Neural cell (in vitro differentiated cells): ENCODE data around the gene ZNF521. TPM values are rescaled to one million over a fixed set of nuclear protein-coding genes. Genes with fewer than 3 reads are reported as not detected.

ENCODE experiments used
- H2AFZ ChIP-seq: fragments of 200-600, 300-800 bp; sonication (generic), shearing (Covaris generic); 2 replicates; pipeline ENCODE4 v1.6.0; 2014; ENCODE audit warnings: low read depth, mild to moderate bottlenecking, antibody characterized with exemption, low read length, moderate library complexity
- H3F3A ChIP-seq: fragments of 200-600 bp; shearing (Covaris generic); 2 replicates; pipeline ENCODE4 v1.6.1; 2016; ENCODE audit warnings: mild to moderate bottlenecking, moderate library complexity, mixed read lengths, antibody characterized with exemption, low read length; ENCODE audit not compliant: insufficient read depth, poor library complexity, severe bottlenecking
- H3K27ac ChIP-seq: fragments of 200-600, 300-800 bp; sonication (generic), shearing (Covaris generic); 2 replicates; pipeline ENCODE4 v1.5.1; 2014; ENCODE audit warnings: mild to moderate bottlenecking, low read length, moderate library complexity
- H3K27me3 ChIP-seq: fragments of 300-800, 200-600 bp; sonication (generic), shearing (Covaris generic); 2 replicates; pipeline ENCODE4 v1.6.0; 2014; ENCODE audit warnings: mild to moderate bottlenecking, low read depth, low read length, moderate library complexity; ENCODE audit not compliant: insufficient read depth
- H3K36me3 ChIP-seq: fragments of 300-800, 200-600 bp; sonication (generic), shearing (Covaris generic); 2 replicates; pipeline ENCODE4 v1.5.1; 2014; ENCODE audit warnings: mild to moderate bottlenecking, antibody characterized with exemption, low read length, moderate library complexity; ENCODE audit not compliant: insufficient read depth
- H3K4me2 ChIP-seq: fragments of 300-800, 200-600 bp; sonication (generic), shearing (Covaris generic); 2 replicates; pipeline ENCODE4 v1.6.0; 2014; ENCODE audit warnings: mild to moderate bottlenecking, low read length
- H3K4me3 ChIP-seq: fragments of 300-800, 200-600 bp; sonication (generic), shearing (Covaris generic); 2 replicates; pipeline ENCODE4 v1.5.1; 2014; ENCODE audit warnings: mild to moderate bottlenecking, low read length, moderate library complexity
- H3K79me2 ChIP-seq: fragments of 200-600 bp; shearing (Covaris generic); replicated peaks from 2 replicates; pipeline ENCODE4 v1.6.0; 2014; ENCODE audit warnings: mild to moderate bottlenecking, low read length, moderate library complexity; ENCODE audit not compliant: insufficient read depth
- H3K9ac ChIP-seq: fragments of 300-800, 200-600 bp; sonication (generic), shearing (Covaris generic); 2 replicates; pipeline ENCODE4 v1.6.1; 2016; ENCODE audit warnings: mild to moderate bottlenecking, low read length, mixed read lengths
- H3K9me2 ChIP-seq: fragments of 200-600 bp; shearing (Covaris generic); 2 replicates; pipeline ENCODE4 v1.6.1; 2016; ENCODE audit warnings: mild to moderate bottlenecking, low read length, mixed read lengths; ENCODE audit not compliant: insufficient read depth
- H3K9me3 ChIP-seq: fragments of 200-600, 300-800 bp; sonication (generic), shearing (Covaris generic); 2 replicates; pipeline ENCODE4 v1.6.1; 2016; ENCODE audit warnings: mild to moderate bottlenecking, mixed run types, low read length, moderate library complexity, mixed read lengths
- H4K20me1 ChIP-seq: fragments of 200-600 bp; shearing (Covaris generic); 2 replicates; pipeline ENCODE4 v1.6.1; 2016; ENCODE audit warnings: mild to moderate bottlenecking, mixed run types; ENCODE audit not compliant: insufficient read depth
- EP300 ChIP-seq: fragments of 450-650 bp; conservative IDR thresholded peaks from 2 replicates; pipeline ENCODE4 v1.6.1; 2014; ENCODE audit warnings: antibody characterized with exemption, mild to moderate bottlenecking, moderate library complexity; ENCODE audit not compliant: poor library complexity, severe bottlenecking
- EZH2 ChIP-seq: fragments of 200-600, 300-800 bp; shearing (Covaris generic), sonication (generic); IDR thresholded peaks from 2 replicates; pipeline ENCODE4 v1.6.1; 2014; ENCODE audit warnings: antibody characterized with exemption, low read length, borderline replicate concordance, mild to moderate bottlenecking; ENCODE audit not compliant: insufficient read depth, poor library complexity, severe bottlenecking
- MXI1 ChIP-seq: fragments of 450-650 bp; conservative IDR thresholded peaks from 2 replicates; pipeline ENCODE4 v1.6.1; 2014; ENCODE audit warnings: antibody characterized with exemption, mild to moderate bottlenecking; ENCODE audit not compliant: poor library complexity, severe bottlenecking
- POLR2AphosphoS5 ChIP-seq: IDR thresholded peaks from 2 replicates; pipeline ENCODE4 v1.6.1; 2012
- RAD21 ChIP-seq: fragments of 450-650 bp; conservative IDR thresholded peaks from 2 replicates; pipeline ENCODE4 v1.6.1; 2014; ENCODE audit warnings: antibody characterized with exemption, mild to moderate bottlenecking, moderate library complexity
- SMC3 ChIP-seq: fragments of 450-650 bp; conservative IDR thresholded peaks from 2 replicates; pipeline ENCODE4 v1.6.1; 2014; ENCODE audit warnings: antibody characterized with exemption, mild to moderate bottlenecking, moderate library complexity; ENCODE audit not compliant: poor library complexity
- TAF1 ChIP-seq: IDR thresholded peaks from 2 replicates; pipeline ENCODE4 v1.6.1; 2012; ENCODE audit warnings: low read depth
- polyA plus RNA-seq: library from polyadenylated mRNA; depleted of rRNA; stranded (reverse); fragments of >200 nt; gene quantifications from 2 replicates; pipeline ENCODE4 v1.2.3, GENCODE V29; 2014
- TF ChIP-seq, protein P1 (sequence below): fragments of 450-650 bp; IDR thresholded peaks from 2 replicates; pipeline ENCODE4 v1.5.1; 2014; ENCODE audit warnings: antibody characterized with exemption, mild to moderate bottlenecking, moderate library complexity; ENCODE audit not compliant: poor library complexity, severe bottlenecking
- TF ChIP-seq, protein P2 (sequence below): IDR thresholded peaks from 2 replicates; pipeline ENCODE4 v1.6.1; 2012; ENCODE audit warnings: borderline replicate concordance

ZNF521 gene
- polyA plus RNA-seq, 1 donor from 2014 or later = 101 TPM

DNA sequence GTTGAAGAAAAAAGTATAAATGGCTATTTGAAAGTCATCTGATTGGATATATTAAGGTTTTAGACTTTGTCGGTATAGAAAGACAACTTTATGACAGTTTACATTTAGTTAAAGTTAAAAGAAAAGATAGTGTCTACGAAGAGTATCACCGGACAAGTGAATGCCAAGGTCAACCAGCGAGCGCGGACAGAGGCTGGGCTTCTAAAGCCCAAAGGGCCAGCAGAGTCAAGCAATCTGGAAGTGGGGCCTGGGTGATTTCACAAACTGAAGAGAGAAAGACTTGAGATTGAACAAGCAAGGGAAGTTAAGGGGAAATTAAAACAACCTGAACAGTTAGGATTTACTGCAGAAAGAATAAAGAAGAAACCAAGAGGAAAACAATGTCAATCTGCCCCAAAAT is 16.3 kb downstream of the ZNF521 start:
- Histone ChIP-seq H3K4me2 (no peak overlapping the region), H3K79me2 (peaks cover 99% of the 10 kb centered on the region), H4K20me1 (no peaks in the 10 kb centered on the region)

DNA sequence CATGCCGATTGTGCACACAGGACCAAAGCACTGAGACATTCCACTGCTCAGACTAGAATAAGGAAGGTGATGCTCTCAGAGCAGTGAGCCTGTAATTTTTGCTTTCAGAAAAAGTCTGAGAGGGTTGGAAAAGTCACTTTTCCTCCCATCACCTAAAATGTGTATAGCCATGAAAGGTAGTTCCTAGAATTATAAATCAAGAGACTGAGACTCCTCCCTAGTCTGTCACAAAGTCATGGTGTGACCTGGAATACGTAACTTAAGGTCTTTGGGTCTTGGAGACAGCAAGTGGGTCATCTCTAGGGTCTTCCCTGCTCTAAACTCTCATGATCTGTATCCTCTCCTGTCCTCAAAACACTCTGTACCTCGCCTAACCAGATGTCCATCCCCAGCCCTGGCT is 16.9 kb downstream of the ZNF521 start:
- Histone ChIP-seq H3K27me3 (no peaks in the 10 kb centered on the region), H3K79me2 (peaks cover 98% of the 10 kb centered on the region), H3K27ac (no peak overlapping the region), H3K4me3 (no peak overlapping the region), H2AFZ (no peak overlapping the region), H3K9me2 (no peaks in the 10 kb centered on the region), H3K4me2 (no peak overlapping the region), H3K9ac (no peak overlapping the region), H3K36me3 (no peaks in the 10 kb centered on the region), H3F3A (no peaks in the 10 kb centered on the region), H4K20me1 (no peaks in the 10 kb centered on the region), H3K9me3 (no peaks in the 10 kb centered on the region)
- TF ChIP-seq EP300 (no peak), EZH2 (no peak), POLR2AphosphoS5 (no peak), MXI1 (no peak)
- TF ChIP-seq, protein P1, sequence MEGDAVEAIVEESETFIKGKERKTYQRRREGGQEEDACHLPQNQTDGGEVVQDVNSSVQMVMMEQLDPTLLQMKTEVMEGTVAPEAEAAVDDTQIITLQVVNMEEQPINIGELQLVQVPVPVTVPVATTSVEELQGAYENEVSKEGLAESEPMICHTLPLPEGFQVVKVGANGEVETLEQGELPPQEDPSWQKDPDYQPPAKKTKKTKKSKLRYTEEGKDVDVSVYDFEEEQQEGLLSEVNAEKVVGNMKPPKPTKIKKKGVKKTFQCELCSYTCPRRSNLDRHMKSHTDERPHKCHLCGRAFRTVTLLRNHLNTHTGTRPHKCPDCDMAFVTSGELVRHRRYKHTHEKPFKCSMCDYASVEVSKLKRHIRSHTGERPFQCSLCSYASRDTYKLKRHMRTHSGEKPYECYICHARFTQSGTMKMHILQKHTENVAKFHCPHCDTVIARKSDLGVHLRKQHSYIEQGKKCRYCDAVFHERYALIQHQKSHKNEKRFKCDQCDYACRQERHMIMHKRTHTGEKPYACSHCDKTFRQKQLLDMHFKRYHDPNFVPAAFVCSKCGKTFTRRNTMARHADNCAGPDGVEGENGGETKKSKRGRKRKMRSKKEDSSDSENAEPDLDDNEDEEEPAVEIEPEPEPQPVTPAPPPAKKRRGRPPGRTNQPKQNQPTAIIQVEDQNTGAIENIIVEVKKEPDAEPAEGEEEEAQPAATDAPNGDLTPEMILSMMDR = no peak
- TF ChIP-seq, protein P2, sequence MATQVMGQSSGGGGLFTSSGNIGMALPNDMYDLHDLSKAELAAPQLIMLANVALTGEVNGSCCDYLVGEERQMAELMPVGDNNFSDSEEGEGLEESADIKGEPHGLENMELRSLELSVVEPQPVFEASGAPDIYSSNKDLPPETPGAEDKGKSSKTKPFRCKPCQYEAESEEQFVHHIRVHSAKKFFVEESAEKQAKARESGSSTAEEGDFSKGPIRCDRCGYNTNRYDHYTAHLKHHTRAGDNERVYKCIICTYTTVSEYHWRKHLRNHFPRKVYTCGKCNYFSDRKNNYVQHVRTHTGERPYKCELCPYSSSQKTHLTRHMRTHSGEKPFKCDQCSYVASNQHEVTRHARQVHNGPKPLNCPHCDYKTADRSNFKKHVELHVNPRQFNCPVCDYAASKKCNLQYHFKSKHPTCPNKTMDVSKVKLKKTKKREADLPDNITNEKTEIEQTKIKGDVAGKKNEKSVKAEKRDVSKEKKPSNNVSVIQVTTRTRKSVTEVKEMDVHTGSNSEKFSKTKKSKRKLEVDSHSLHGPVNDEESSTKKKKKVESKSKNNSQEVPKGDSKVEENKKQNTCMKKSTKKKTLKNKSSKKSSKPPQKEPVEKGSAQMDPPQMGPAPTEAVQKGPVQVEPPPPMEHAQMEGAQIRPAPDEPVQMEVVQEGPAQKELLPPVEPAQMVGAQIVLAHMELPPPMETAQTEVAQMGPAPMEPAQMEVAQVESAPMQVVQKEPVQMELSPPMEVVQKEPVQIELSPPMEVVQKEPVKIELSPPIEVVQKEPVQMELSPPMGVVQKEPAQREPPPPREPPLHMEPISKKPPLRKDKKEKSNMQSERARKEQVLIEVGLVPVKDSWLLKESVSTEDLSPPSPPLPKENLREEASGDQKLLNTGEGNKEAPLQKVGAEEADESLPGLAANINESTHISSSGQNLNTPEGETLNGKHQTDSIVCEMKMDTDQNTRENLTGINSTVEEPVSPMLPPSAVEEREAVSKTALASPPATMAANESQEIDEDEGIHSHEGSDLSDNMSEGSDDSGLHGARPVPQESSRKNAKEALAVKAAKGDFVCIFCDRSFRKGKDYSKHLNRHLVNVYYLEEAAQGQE = no peak

More for the DNA sequence above, 16.3 kb downstream of the ZNF521 start:
- H3F3A ChIP-seq = no peaks in the 10 kb centered on the region
- TF ChIP-seq RAD21 (no peak), EP300 (no peak), MXI1 (no peak), TAF1 (no peak), POLR2AphosphoS5 (no peak), SMC3 (no peak), EZH2 (no peak)
- TF ChIP-seq, protein P2 = no peak
- TF ChIP-seq, protein P1 = no peak
- no peaks in the 10 kb centered on the region for H3K9me3 ChIP-seq
- no peak overlapping the region for H3K4me3 ChIP-seq
- no peaks in the 10 kb centered on the region for H3K36me3 ChIP-seq
- no peak overlapping the region for H3K27ac ChIP-seq
- H3K9me2 ChIP-seq = no peaks in the 10 kb centered on the region
- no peak overlapping the region for H3K9ac ChIP-seq
- no peaks in the 10 kb centered on the region for H3K27me3 ChIP-seq
- H2AFZ ChIP-seq = no peak overlapping the region
